ENCODE data around the gene NTHL1. TPM values are rescaled to one million over a fixed set of nuclear protein-coding genes. Genes with fewer than 3 reads are reported as not detected.

NTHL1 gene
- total RNA-seq, 1 experiment from 2014 or later = 47.3 TPM

GRCh38 chr16:2030036-2030435 lies 17.6 kb downstream of the NTHL1 start:
- no peak for DNase-seq
- ChIA-PET POLR2A (ENCODE audit: unreplicated experiment) (interaction anchor here (0.6 kb wide), 1 partner anchor 121 kb away, joined by 5 read pairs; no protein-coding TSS in a partner anchor), CTCF (no interaction called here)
- 0 out of 2 replicates have a peak, but pooled peaks cover 4% of the 10 kb centered on the region for H3K79me2 ChIP-seq (ENCODE audit: low read depth)
- H3F3A ChIP-seq (ENCODE audit: insufficient read depth, low read depth) = peaks cover 9% of the 10 kb centered on the region; the same call in 1 of the 2 replicates
- BruUV-seq (replicated peaks) = no TSS peak
- H3K27me3 ChIP-seq (ENCODE audit: insufficient read depth, low read depth) = no peaks in the 10 kb centered on the region
- no peaks in the 10 kb centered on the region for H3K9me3 ChIP-seq (ENCODE audit: insufficient read depth, low read depth)
- no peak overlapping the region for H2AFZ ChIP-seq
- H3K9me2 ChIP-seq (ENCODE audit: insufficient read depth) = no peaks in the 10 kb centered on the region
- no peak for TF ChIP-seq EZH2 (IDR thresholded peaks at IDR 0.05; ENCODE audit: low read depth)
- peaks cover 4% of the 10 kb centered on the region; the same call in 1 of the 2 replicates for H4K20me1 ChIP-seq (ENCODE audit: insufficient read depth)
- intact Hi-C loops (cut with micrococcal nuclease; ENCODE audit: unreplicated experiment) = no loop called here
- no peak overlapping the region for H3K4me3 ChIP-seq
- no peak overlapping the region for H3K4me2 ChIP-seq
- H3K36me3 ChIP-seq (ENCODE audit: low read depth) = no peaks in the 10 kb centered on the region
- no peak overlapping the region for H3K27ac ChIP-seq
- peaks cover 18% of the 10 kb centered on the region for H3K4me1 ChIP-seq (replicated peaks; ENCODE audit: insufficient read depth)

GRCh38 chr16:2029350-2029749 lies 18.3 kb downstream of the NTHL1 start:
- no peak overlapping the region for H3K4me3 ChIP-seq
- H3K27ac ChIP-seq = no peak overlapping the region
- ChIA-PET CTCF (no interaction called here), POLR2A (ENCODE audit: unreplicated experiment) (interaction anchor here (0.6 kb wide), 1 partner anchor 122 kb away, joined by 5 read pairs; no protein-coding TSS in a partner anchor)
- BruUV-seq (replicated peaks) = no TSS peak
- DNase-seq = no peak
- no peaks in the 10 kb centered on the region for H3K9me2 ChIP-seq (ENCODE audit: insufficient read depth)
- 0 out of 2 replicates have a peak, but pooled peaks cover 4% of the 10 kb centered on the region for H3K79me2 ChIP-seq (ENCODE audit: low read depth)
- peaks cover 18% of the 10 kb centered on the region for H3K4me1 ChIP-seq (replicated peaks; ENCODE audit: insufficient read depth)
- H2AFZ ChIP-seq = no peak overlapping the region
- TF ChIP-seq EZH2 (IDR thresholded peaks at IDR 0.05; ENCODE audit: low read depth) (no peak), CTCF (conservative IDR thresholded peaks at IDR 0.05) (no peak)
- H3K9me3 ChIP-seq (ENCODE audit: insufficient read depth, low read depth) = no peaks in the 10 kb centered on the region
- intact Hi-C loops (cut with micrococcal nuclease; ENCODE audit: unreplicated experiment) = no loop called here
- H3K27me3 ChIP-seq (ENCODE audit: insufficient read depth, low read depth) = no peaks in the 10 kb centered on the region
- no peaks in the 10 kb centered on the region for H3K36me3 ChIP-seq (ENCODE audit: low read depth)
- H3F3A ChIP-seq (ENCODE audit: insufficient read depth, low read depth) = peaks cover 9% of the 10 kb centered on the region; the same call in 1 of the 2 replicates
- no peak overlapping the region for H3K4me2 ChIP-seq
- H4K20me1 ChIP-seq (ENCODE audit: insufficient read depth) = peaks cover 4% of the 10 kb centered on the region; the same call in 1 of the 2 replicates

GRCh38 chr16:2028620-2029220 lies 18.9 kb downstream of the NTHL1 start:
- no peak overlapping the region for H3K4me3 ChIP-seq
- DNase-seq = no peak
- intact Hi-C loops (cut with micrococcal nuclease; ENCODE audit: unreplicated experiment) = no loop called here
- H3K79me2 ChIP-seq (ENCODE audit: low read depth) = 0 out of 2 replicates have a peak, but pooled peaks cover 4% of the 10 kb centered on the region
- H3K36me3 ChIP-seq (ENCODE audit: low read depth) = no peaks in the 10 kb centered on the region
- peaks cover 16% of the 10 kb centered on the region for H3K4me1 ChIP-seq (replicated peaks; ENCODE audit: insufficient read depth)
- H3K9me2 ChIP-seq (ENCODE audit: insufficient read depth) = no peaks in the 10 kb centered on the region
- no peak overlapping the region for H3K27ac ChIP-seq
- peaks cover 9% of the 10 kb centered on the region; the same call in 1 of the 2 replicates for H3F3A ChIP-seq (ENCODE audit: insufficient read depth, low read depth)
- peaks cover 4% of the 10 kb centered on the region; the same call in 1 of the 2 replicates for H4K20me1 ChIP-seq (ENCODE audit: insufficient read depth)
- ChIA-PET CTCF (no interaction called here), POLR2A (ENCODE audit: unreplicated experiment) (no interaction called here)
- TF ChIP-seq EZH2 (IDR thresholded peaks at IDR 0.05; ENCODE audit: low read depth) (no peak), CTCF (conservative IDR thresholded peaks at IDR 0.05) (no peak)
- no peak overlapping the region for H2AFZ ChIP-seq
- H3K9me3 ChIP-seq (ENCODE audit: insufficient read depth, low read depth) = no peaks in the 10 kb centered on the region
- H3K4me2 ChIP-seq = no peak overlapping the region
- BruUV-seq (replicated peaks) = no TSS peak
- no peaks in the 10 kb centered on the region for H3K27me3 ChIP-seq (ENCODE audit: insufficient read depth, low read depth)

All from PC-9 (cell line).